Endodermal cell (in vitro differentiated cells): ENCODE measurements around the gene VPS45. TPM values are rescaled to one million over a fixed set of nuclear protein-coding genes. Genes with fewer than 3 reads are reported as not detected.

ENCODE experiments used
- DNase-seq: peaks from one replicate; pipeline ENCODE4 v3.0.0-alpha.2; 2017
- H3K27ac ChIP-seq: 2 replicates; pipeline ENCODE4 v1.5.1; 2013; ENCODE audit warnings: mild to moderate bottlenecking, low read depth, low read length, moderate library complexity
- H3K27me3 ChIP-seq: 2 replicates; pipeline ENCODE4 v1.6.1; 2013; ENCODE audit warnings: mild to moderate bottlenecking, low read length, moderate library complexity; ENCODE audit not compliant: insufficient read depth, control insufficient read depth, poor library complexity, severe bottlenecking
- H3K36me3 ChIP-seq: 2 replicates; pipeline ENCODE4 v1.7.0; 2013; ENCODE audit warnings: mild to moderate bottlenecking, low read length, moderate library complexity; ENCODE audit not compliant: control insufficient read depth, insufficient read depth
- H3K4me1 ChIP-seq: one replicate; pipeline ENCODE4 v1.7.0; 2013; ENCODE audit warnings: low read length; ENCODE audit not compliant: control insufficient read depth, insufficient read depth
- H3K4me3 ChIP-seq: 2 replicates; pipeline ENCODE4 v1.5.1; 2013; ENCODE audit warnings: mild to moderate bottlenecking, low read length, moderate library complexity
- H3K9ac ChIP-seq: 2 replicates; pipeline ENCODE4 v1.6.1; 2013; ENCODE audit warnings: mild to moderate bottlenecking, low read length, moderate library complexity; ENCODE audit not compliant: poor library complexity, severe bottlenecking; ENCODE audit errors: extremely low read depth
- H3K9me3 ChIP-seq: 2 replicates; pipeline ENCODE4 v1.6.1; 2013; ENCODE audit warnings: mild to moderate bottlenecking, low read length, moderate library complexity; ENCODE audit not compliant: control insufficient read depth
- H3K27ac Mint-ChIP-seq: 2 replicates; pipeline ENCODE4 v1.8.0; 2020; ENCODE audit warnings: mixed read lengths
- H3K27me3 Mint-ChIP-seq: 2 replicates; pipeline ENCODE4 v1.8.0; 2021; ENCODE audit warnings: mild to moderate bottlenecking, mixed read lengths; ENCODE audit not compliant: insufficient read depth
- H3K36me3 Mint-ChIP-seq: 2 replicates; pipeline ENCODE4 v1.8.0; 2020; ENCODE audit warnings: low read depth, mixed read lengths
- H3K4me1 Mint-ChIP-seq: 2 replicates; pipeline ENCODE4 v1.8.0; 2020; ENCODE audit warnings: mixed read lengths
- H3K4me3 Mint-ChIP-seq: 2 replicates; pipeline ENCODE4 v1.8.0; 2020; ENCODE audit warnings: mild to moderate bottlenecking, moderate library complexity, mixed read lengths
- H3K9me3 Mint-ChIP-seq: 2 replicates; pipeline ENCODE4 v1.8.0; 2020; ENCODE audit warnings: mild to moderate bottlenecking, mixed read lengths
- WGBS, 2 experiments: methylation state at CpG; one replicate each; pipeline versions ENCODE4 v1.1.5 to v1.1.7; 2013; ENCODE audit warnings: missing lambda C conversion rate in 2 of 2, mixed read lengths in 1 of 2; ENCODE audit not compliant: insufficient coverage in 1 of 2, insufficient read length in 1 of 2; 5-methylcytosine and 5-hydroxymethylcytosine counted together
- total RNA-seq, 2 donors: library from RNA; stranded (reverse); fragmentation: NEBNext Ultra II Directional in 1 of 2; extraction: Animal tissue kit (Norgen Biotek cat#: 25700) in 1 of 2; gene quantifications; 2 replicates in 1 of 2; 3 replicates in 1 of 2; pipeline ENCODE4 v1.2.1, GENCODE V29; 2021
- TF ChIP-seq, protein P1 (sequence below): fragments of 200-600 bp; sonication (generic); conservative IDR thresholded peaks from 2 replicates; pipeline ENCODE4 v1.5.0; 2021; ENCODE audit warnings: antibody characterized with exemption, mild to moderate bottlenecking

Gene VPS45
- total RNA-seq, 2 donors from 2014 or later = 32.6 to 35.0 TPM

DNA sequence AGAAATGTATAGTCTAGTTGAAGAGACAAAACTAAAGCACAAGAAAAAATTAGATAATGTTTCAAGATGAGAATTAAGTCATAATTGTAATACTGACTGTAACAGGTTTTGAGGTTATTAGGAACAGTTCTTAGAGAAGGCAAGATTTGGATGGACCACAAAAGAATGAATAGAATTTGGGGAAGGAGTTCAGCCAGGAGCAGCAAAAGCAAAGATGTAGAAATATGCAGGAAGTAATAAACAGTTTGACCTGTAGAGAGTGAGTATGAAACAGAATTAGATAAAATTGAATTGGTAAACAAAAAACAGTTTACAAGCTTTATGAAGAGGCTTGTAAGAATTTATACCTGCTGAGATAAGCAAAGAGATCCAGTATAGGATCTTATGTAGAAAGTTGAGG is 16.3 kb downstream of the VPS45 start:
- peaks cover 68% of the 10 kb centered on the region for H3K36me3 ChIP-seq
- Mint-ChIP-seq H3K36me3 (peaks cover 40% of the 10 kb centered on the region), H3K4me3 (no peak overlapping the region), H3K9me3 (no peaks in the 10 kb centered on the region), H3K27me3 (no peaks in the 10 kb centered on the region), H3K4me1 (no peaks in the 10 kb centered on the region), H3K27ac (no peak overlapping the region)
- DNase-seq = no peak
- H3K4me3 ChIP-seq = no peak overlapping the region
- H3K4me1 ChIP-seq = no peaks in the 10 kb centered on the region
- no peak overlapping the region for H3K9ac ChIP-seq
- H3K9me3 ChIP-seq = no peaks in the 10 kb centered on the region
- TF ChIP-seq, protein P1, sequence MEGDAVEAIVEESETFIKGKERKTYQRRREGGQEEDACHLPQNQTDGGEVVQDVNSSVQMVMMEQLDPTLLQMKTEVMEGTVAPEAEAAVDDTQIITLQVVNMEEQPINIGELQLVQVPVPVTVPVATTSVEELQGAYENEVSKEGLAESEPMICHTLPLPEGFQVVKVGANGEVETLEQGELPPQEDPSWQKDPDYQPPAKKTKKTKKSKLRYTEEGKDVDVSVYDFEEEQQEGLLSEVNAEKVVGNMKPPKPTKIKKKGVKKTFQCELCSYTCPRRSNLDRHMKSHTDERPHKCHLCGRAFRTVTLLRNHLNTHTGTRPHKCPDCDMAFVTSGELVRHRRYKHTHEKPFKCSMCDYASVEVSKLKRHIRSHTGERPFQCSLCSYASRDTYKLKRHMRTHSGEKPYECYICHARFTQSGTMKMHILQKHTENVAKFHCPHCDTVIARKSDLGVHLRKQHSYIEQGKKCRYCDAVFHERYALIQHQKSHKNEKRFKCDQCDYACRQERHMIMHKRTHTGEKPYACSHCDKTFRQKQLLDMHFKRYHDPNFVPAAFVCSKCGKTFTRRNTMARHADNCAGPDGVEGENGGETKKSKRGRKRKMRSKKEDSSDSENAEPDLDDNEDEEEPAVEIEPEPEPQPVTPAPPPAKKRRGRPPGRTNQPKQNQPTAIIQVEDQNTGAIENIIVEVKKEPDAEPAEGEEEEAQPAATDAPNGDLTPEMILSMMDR = no peak
- H3K27ac ChIP-seq = no peak overlapping the region
- H3K27me3 ChIP-seq = no peaks in the 10 kb centered on the region

- TF ChIP-seq, protein P1 = no peak
- no peaks in the 10 kb centered on the region for H3K9me3 ChIP-seq
- H3K9me3 Mint-ChIP-seq = no peaks in the 10 kb centered on the region
- H3K27me3 Mint-ChIP-seq = no peaks in the 10 kb centered on the region
- no peaks in the 10 kb centered on the region for H3K4me1 Mint-ChIP-seq
- no peak overlapping the region for H3K27ac Mint-ChIP-seq
- no peak overlapping the region for H3K4me3 ChIP-seq
- 79 to 86% methylated on average over 1 to 2 of the region's 2 CpGs for WGBS, 2 experiments
- no peak overlapping the region for H3K9ac ChIP-seq
- H3K27ac ChIP-seq = no peak overlapping the region
- H3K27me3 ChIP-seq = no peaks in the 10 kb centered on the region
- peaks cover 32% of the 10 kb centered on the region for H3K36me3 Mint-ChIP-seq
- H3K4me1 ChIP-seq = no peaks in the 10 kb centered on the region
- peaks cover 57% of the 10 kb centered on the region for H3K36me3 ChIP-seq
- no peak overlapping the region for H3K4me3 Mint-ChIP-seq
- DNase-seq = no peak
Observed at GRCh38 chr1:150085406-150085805, 17.8 kb downstream of the VPS45 start.

- no peak overlapping the region for H3K4me3 ChIP-seq
- H3K4me1 ChIP-seq = no peaks in the 10 kb centered on the region
- H3K27me3 ChIP-seq = no peaks in the 10 kb centered on the region
- H3K27ac ChIP-seq = no peak overlapping the region
- H3K4me1 Mint-ChIP-seq = no peaks in the 10 kb centered on the region
- no peak overlapping the region for H3K27ac Mint-ChIP-seq
- H3K36me3 Mint-ChIP-seq = peaks cover 18% of the 10 kb centered on the region
- no peak for DNase-seq
- H3K27me3 Mint-ChIP-seq = no peaks in the 10 kb centered on the region
- 94 to 100% methylated on average over 1 to 2 of the region's 2 CpGs for WGBS, 2 experiments
- TF ChIP-seq, protein P1 = no peak
- H3K9me3 Mint-ChIP-seq = no peaks in the 10 kb centered on the region
- H3K36me3 ChIP-seq = peaks cover 52% of the 10 kb centered on the region
- no peak overlapping the region for H3K4me3 Mint-ChIP-seq
- H3K9ac ChIP-seq = no peak overlapping the region
- H3K9me3 ChIP-seq = no peaks in the 10 kb centered on the region
Observed at GRCh38 chr1:150087415-150087814, 19.8 kb downstream of the VPS45 start.
